H1 (cell line): ENCODE results near the gene PALM3. TPM values are rescaled to one million over a fixed set of nuclear protein-coding genes. Genes with fewer than 3 reads are reported as not detected.

Source experiments
- BCL11A ChIP-seq, 2 experiments: IDR thresholded peaks; one replicate each; pipeline ENCODE4 v1.6.1; 2011; ENCODE audit warnings: low read depth in 2 of 2, low read length in 2 of 2, mild to moderate bottlenecking in 2 of 2
- RFX5 ChIP-seq: IDR thresholded peaks from 2 replicates; pipeline ENCODE4 v1.6.1; 2011; ENCODE audit warnings: low read depth, low read length, improper control_type of control experiment, borderline replicate concordance
- polyA plus RNA-seq, 7 experiments: library from polyadenylated mRNA; depleted of rRNA in 3 of 7; stranded (reverse) in 5 of 7; unstranded in 2 of 7; fragments of >200 nt in 5 of 7; fragments of 200-250 nt in 2 of 7; gene quantifications; 1 replicate in 5 of 7; 2 replicates in 1 of 7; 4 replicates in 1 of 7; pipeline versions ENCODE4 v1.2.1 to v1.2.3, GENCODE V29; 2011 to 2013; ENCODE audit warnings: missing spikeins in 2 of 7, mixed read lengths in 2 of 7
- total RNA-seq: library from RNA; stranded (reverse); fragmentation: NEBNext Ultra II Directional; extraction: Animal tissue kit (Norgen Biotek cat#: 25700); gene quantifications from 2 replicates; pipeline ENCODE4 v1.2.1, GENCODE V29; 2021

PALM3 gene
- total and polyA plus RNA-seq, 2 of the 8 experiments (the other 6 are each of a cell fraction or from before 2014, with no cell fraction given), result 5.8 to 31.3 TPM

DNA sequence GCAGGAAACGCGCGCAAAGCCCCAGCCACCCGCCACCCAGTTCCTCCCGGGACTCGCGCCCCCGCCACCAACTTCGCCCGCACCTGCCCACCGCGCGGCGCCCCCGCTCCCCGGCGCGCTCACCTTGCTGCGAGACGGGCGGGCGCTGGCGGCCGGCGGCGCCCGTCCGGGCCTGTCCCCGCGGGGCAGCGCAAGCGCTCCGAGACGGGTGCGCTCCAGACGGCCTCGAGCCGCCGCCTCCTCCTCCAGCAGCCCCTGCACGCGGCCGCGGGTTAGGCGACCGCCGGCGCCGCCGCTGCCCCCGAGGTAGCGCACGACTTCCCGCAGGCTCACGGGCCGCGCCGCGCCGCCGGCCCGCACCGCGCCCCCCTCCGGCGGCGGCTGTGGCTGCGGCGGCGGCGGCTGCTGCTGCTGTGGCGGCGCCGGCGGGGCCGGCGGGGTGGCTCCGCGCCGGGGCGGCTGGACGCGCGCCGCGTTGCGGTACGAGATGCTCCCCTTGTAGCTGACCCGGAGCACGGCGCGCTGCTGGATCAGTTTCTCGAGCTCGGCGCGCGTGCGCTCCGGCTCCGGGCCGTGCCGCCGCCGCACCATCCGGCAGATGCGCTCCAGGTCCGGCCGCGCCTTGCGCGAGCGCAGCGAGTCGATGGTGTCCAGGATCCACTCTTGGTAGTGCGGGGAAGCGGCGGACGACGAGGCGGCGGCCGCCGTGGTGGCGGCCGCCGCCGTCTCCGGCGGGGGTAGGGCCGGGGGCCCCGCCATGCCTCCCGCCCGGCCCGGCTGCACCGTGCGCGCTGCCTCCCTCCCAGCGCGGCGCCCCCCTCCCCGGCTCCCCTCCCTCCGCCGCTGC, 28.0 kb upstream of the PALM3 start (continued):
- no peak for TF ChIP-seq BCL11A (IDR thresholded peaks at IDR 0.05; ENCODE audit: low read depth in 2 of 2, low read length in 2 of 2)
- no peak for TF ChIP-seq RFX5
